Measurements from ENCODE around the gene POTEC. TPM values are rescaled to one million over a fixed set of nuclear protein-coding genes. Genes with fewer than 3 reads are reported as not detected.
"Not testable (repeated sequence)": the region's sequence is repeated elsewhere in the genome, so short reads cannot be mapped to it uniquely, and the experiment has no call there.

POTEC gene
- polyA plus RNA-seq, 1 donor from 2014 or later, result not detected

DNA sequence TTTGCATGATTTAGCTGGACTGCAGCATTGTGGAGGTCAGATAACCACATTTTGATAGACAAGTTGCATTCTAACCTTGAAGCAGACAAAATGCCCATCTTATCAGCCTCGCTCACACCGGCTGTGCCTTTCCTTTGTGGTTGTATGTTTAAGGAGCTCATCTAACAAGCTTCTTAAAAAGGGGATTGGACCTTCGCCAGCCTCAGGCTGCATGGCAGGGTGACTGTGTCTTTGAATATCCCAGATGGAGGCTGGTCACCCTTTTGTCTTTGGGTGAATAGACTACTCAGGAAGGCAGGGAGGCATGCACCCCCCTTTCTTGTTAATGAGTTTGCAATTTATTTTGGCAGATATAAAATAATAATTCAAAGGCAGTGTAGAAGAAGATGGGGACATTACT lies 72.1 kb downstream of the POTEC start:
- H3K27me3 Mint-ChIP-seq, H3K4me3 Mint-ChIP-seq, H3K9me3 Mint-ChIP-seq, H3K36me3 Mint-ChIP-seq, H3K4me1 Mint-ChIP-seq, H3K27ac Mint-ChIP-seq: not testable (repeated sequence)

DNA sequence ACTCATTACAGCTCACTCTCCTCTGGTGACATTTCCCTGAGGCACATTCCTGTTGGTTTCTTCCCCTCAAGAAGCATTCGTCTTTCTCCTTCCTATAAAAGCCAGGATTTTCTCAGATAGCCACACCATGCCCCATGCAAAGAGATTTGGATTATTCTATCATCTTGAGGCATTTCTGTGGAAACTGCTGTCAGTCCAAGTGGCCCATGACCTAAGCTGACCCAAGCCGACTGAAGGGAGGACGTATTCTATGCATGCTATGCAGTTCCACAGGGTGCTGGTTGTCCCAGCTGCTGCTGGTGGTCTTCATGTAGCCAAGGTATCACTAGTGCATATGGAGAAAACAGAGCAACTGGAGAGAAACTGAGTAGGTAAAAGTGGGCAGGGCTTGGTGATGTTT lies 73.0 kb downstream of the POTEC start:
- H3K27me3 Mint-ChIP-seq, H3K4me3 Mint-ChIP-seq, H3K4me1 Mint-ChIP-seq, H3K9me3 Mint-ChIP-seq, H3K27ac Mint-ChIP-seq, H3K36me3 Mint-ChIP-seq: not testable (repeated sequence)

DNA sequence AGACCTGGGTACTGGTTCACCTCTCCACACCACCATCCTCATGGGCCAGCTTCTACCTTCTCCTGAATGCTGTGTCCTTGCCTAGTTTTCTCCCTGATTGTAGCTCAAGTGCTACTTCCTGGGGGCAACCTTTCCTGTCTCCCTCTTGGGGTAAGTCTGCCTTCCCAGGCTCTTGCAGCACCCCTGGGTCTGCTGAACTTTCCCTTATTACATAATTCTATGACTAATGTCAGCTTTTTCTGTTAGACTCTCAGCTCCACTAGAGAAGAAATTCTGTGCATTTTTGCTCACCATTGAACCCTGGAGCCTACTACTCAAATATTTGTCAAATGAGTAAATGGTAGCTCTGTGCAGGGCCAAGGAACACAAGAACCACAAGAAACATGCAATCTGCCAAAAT lies 73.4 kb downstream of the POTEC start:
- H3K4me3 Mint-ChIP-seq, H3K27me3 Mint-ChIP-seq, H3K27ac Mint-ChIP-seq, H3K36me3 Mint-ChIP-seq, H3K4me1 Mint-ChIP-seq, H3K9me3 Mint-ChIP-seq: not testable (repeated sequence)

GRCh38 chr18:14465989-14466388 lies 77.4 kb downstream of the POTEC start:
- not testable (repeated sequence) for H3K27ac Mint-ChIP-seq, H3K27me3 Mint-ChIP-seq, H3K4me1 Mint-ChIP-seq, H3K9me3 Mint-ChIP-seq, H3K4me3 Mint-ChIP-seq, H3K36me3 Mint-ChIP-seq

Other genes with a start within 250 kb of the POTEC start
- not detected for gene ANKRD30B, start 204.6 kb upstream of the POTEC start, polyA plus RNA-seq

Measured in IgD-negative memory B cell (primary cell).